ENCODE results near the gene PRICKLE2.

The PRICKLE2 gene

DNA sequence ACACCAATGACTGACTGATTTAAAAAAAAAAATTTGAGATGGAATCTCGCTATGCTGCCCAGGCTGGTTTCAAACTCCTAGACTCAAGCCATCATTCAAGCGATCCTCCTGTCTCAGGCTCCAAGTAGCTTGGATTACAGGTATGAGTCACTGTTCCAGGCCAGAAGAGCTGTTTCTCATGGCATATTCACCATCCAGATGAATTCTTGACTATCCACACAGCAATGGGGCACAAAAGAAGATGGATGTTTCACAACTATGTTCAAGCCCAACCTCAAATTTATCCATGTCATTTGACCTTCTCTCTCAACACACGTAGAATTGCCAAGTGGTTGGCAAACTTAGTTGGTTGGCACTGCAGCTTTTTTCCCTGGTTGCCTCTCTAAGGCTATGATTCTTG, 40.6 kb downstream of the PRICKLE2 start:
- CTCF ChIA-PET, result interaction anchor here (1.0 kb wide), 1 partner anchor 278 kb away, joined by 3 read pairs; no protein-coding TSS in a partner anchor
- Histone ChIP-seq H3K9me3 (ENCODE audit: control insufficient read depth, insufficient read depth, low read depth, low read length) (no peaks in the 10 kb centered on the region), H3K36me3 (ENCODE audit: control insufficient read depth in 2 of 2, insufficient read depth in 1 of 2, low read length in 2 of 2) (no peaks in the 10 kb centered on the region), H3K27ac (ENCODE audit: extremely low read depth, low read depth, low read length) (no peak overlapping the region), H3K4me3 (ENCODE audit: low read depth, low read length) (no peak overlapping the region), H3K4me1 (ENCODE audit: control insufficient read depth, insufficient read depth, low read length) (peaks cover 10% of the 10 kb centered on the region)
- TF ChIP-seq ZBTB20 (tag by site-specific recombination; IDR thresholded peaks at IDR 0.05) (0 out of 2 replicates have a peak, but pooled peaks have one; percentile 17), ZNF560 (tag by site-specific recombination; IDR thresholded peaks at IDR 0.05; ENCODE audit: borderline replicate concordance) (no peak)
- TF ChIP-seq, protein P1, sequence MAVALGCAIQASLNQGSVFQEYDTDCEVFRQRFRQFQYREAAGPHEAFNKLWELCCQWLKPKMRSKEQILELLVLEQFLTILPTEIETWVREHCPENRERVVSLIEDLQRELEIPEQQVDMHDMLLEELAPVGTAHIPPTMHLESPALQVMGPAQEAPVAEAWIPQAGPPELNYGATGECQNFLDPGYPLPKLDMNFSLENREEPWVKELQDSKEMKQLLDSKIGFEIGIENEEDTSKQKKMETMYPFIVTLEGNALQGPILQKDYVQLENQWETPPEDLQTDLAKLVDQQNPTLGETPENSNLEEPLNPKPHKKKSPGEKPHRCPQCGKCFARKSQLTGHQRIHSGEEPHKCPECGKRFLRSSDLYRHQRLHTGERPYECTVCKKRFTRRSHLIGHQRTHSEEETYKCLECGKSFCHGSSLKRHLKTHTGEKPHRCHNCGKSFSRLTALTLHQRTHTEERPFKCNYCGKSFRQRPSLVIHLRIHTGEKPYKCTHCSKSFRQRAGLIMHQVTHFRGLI (tag by site-specific recombination; IDR thresholded peaks at IDR 0.05), result peak; percentile 90
- TF ChIP-seq, protein P2, sequence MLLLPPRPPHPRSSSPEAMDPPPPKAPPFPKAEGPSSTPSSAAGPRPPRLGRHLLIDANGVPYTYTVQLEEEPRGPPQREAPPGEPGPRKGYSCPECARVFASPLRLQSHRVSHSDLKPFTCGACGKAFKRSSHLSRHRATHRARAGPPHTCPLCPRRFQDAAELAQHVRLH (tag by site-specific recombination; IDR thresholded peaks at IDR 0.05), result no peak
- POLR2A ChIA-PET, result no interaction called here

DNA sequence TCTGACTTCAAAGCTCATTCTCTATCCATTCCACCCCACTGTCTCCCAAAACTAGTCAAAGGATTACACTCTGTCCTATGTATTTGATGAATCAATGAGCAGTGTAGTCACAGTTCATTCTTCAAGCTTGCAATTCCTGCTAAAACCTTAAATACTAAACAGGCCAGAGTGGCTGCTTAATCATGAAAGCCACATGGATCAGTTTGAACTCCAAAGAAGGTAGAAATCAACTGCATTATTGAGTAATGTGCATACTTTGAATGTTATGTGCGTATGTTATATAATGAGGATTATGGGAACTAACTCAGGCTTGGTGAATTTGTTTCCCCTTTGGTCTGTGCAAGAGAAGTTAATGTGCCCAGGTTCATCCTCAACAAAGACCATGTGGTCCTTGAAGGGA, 45.4 kb downstream of the PRICKLE2 start:
- H3K36me3 ChIP-seq (ENCODE audit: control insufficient read depth in 2 of 2, insufficient read depth in 1 of 2, low read length in 2 of 2), result no peaks in the 10 kb centered on the region
- H3K27ac ChIP-seq (ENCODE audit: extremely low read depth, low read depth, low read length), result no peak overlapping the region
- ChIA-PET CTCF (interaction anchor here (1.0 kb wide), 1 partner anchor 219 kb away, joined by 4 read pairs; no protein-coding TSS in a partner anchor), POLR2A (no interaction called here)
- TF ChIP-seq, protein P3, sequence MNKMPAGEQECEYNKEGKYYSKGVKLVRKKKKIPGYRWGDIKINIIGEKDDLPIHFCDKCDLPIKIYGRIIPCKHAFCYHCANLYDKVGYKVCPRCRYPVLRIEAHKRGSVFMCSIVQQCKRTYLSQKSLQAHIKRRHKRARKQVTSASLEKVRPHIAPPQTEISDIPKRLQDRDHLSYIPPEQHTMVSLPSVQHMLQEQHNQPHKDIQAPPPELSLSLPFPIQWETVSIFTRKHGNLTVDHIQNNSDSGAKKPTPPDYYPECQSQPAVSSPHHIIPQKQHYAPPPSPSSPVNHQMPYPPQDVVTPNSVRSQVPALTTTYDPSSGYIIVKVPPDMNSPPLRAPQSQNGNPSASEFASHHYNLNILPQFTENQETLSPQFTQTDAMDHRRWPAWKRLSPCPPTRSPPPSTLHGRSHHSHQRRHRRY (tag by site-specific recombination; IDR thresholded peaks at IDR 0.05), result no peak
- TF ChIP-seq ZNF121 (tag by site-specific recombination; IDR thresholded peaks at IDR 0.05) (no peak), GLI4 (tag by site-specific recombination; IDR thresholded peaks at IDR 0.05) (no peak), ZNF2 (tag by site-specific recombination; IDR thresholded peaks at IDR 0.05) (no peak), ZNF354C (tag by site-specific recombination; IDR thresholded peaks at IDR 0.05; ENCODE audit: borderline replicate concordance, low read depth) (no peak), ZIC2 (tag by site-specific recombination; IDR thresholded peaks at IDR 0.05) (no peak), SETDB1 (IDR thresholded peaks at IDR 0.05; ENCODE audit: insufficient read length, low read length) (no peak)
- TF ChIP-seq, protein P4, sequence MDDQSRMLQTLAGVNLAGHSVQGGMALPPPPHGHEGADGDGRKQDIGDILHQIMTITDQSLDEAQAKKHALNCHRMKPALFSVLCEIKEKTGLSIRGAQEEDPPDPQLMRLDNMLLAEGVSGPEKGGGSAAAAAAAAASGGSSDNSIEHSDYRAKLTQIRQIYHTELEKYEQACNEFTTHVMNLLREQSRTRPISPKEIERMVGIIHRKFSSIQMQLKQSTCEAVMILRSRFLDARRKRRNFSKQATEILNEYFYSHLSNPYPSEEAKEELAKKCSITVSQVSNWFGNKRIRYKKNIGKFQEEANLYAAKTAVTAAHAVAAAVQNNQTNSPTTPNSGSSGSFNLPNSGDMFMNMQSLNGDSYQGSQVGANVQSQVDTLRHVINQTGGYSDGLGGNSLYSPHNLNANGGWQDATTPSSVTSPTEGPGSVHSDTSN (CRISPR knock-in tag; IDR thresholded peaks at IDR 0.05), result no peak
- no peak overlapping the region for H3K4me3 ChIP-seq (ENCODE audit: low read depth, low read length)
- H3K9me3 ChIP-seq (ENCODE audit: control insufficient read depth, insufficient read depth, low read depth, low read length), result no peaks in the 10 kb centered on the region
- no peaks in the 10 kb centered on the region for H3K4me1 ChIP-seq (ENCODE audit: control insufficient read depth, insufficient read depth, low read length)

DNA sequence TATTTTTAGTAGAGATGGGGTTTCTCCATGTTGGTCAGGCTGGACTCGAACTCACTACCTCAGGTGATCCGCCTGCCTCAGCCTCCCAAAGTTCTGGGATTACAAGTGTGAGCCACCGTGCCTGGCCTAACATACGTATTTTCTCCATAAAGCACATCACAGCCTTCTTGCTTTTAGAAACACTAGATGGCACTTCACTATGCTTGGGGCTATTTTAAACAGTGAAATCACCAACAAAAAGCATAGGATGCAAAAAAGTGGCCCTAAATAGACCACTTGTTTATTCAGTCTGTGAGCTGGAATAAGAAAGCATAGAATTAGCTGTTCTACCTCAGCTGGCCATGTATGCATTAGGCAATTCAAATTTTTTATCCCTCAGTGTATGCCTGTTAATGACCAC, 46.0 kb downstream of the PRICKLE2 start:
- TF ChIP-seq ZNF133 (tag by site-specific recombination; IDR thresholded peaks at IDR 0.05), result peak; percentile 53; the same call in 1 of the 2 replicates
- TF ChIP-seq, protein P5, sequence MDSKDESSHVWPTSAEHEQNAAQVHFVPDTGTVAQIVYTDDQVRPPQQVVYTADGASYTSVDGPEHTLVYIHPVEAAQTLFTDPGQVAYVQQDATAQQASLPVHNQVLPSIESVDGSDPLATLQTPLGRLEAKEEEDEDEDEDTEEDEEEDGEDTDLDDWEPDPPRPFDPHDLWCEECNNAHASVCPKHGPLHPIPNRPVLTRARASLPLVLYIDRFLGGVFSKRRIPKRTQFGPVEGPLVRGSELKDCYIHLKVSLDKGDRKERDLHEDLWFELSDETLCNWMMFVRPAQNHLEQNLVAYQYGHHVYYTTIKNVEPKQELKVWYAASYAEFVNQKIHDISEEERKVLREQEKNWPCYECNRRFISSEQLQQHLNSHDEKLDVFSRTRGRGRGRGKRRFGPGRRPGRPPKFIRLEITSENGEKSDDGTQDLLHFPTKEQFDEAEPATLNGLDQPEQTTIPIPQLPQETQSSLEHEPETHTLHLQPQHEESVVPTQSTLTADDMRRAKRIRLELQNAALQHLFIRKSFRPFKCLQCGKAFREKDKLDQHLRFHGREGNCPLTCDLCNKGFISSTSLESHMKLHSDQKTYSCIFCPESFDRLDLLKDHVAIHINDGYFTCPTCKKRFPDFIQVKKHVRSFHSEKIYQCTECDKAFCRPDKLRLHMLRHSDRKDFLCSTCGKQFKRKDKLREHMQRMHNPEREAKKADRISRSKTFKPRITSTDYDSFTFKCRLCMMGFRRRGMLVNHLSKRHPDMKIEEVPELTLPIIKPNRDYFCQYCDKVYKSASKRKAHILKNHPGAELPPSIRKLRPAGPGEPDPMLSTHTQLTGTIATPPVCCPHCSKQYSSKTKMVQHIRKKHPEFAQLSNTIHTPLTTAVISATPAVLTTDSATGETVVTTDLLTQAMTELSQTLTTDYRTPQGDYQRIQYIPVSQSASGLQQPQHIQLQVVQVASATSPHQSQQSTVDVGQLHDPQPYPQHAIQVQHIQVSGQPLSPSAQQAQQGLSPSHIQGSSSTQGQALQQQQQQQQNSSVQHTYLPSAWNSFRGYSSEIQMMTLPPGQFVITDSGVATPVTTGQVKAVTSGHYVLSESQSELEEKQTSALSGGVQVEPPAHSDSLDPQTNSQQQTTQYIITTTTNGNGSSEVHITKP (tag by site-specific recombination; IDR thresholded peaks at IDR 0.05), result no peak
- Histone ChIP-seq H3K4me1 (ENCODE audit: control insufficient read depth, insufficient read depth, low read length) (no peaks in the 10 kb centered on the region), H3K4me3 (ENCODE audit: low read depth, low read length) (no peak overlapping the region), H3K36me3 (ENCODE audit: control insufficient read depth in 2 of 2, insufficient read depth in 1 of 2, low read length in 2 of 2) (no peaks in the 10 kb centered on the region), H3K9me3 (ENCODE audit: control insufficient read depth, insufficient read depth, low read depth, low read length) (no peaks in the 10 kb centered on the region), H3K27ac (ENCODE audit: extremely low read depth, low read depth, low read length) (no peak overlapping the region)
- ChIA-PET POLR2A (no interaction called here), CTCF (interaction anchor here (0.7 to 1.0 kb wide), 2 partner anchors 47 to 220 kb away, joined by 3 to 4 read pairs; no protein-coding TSS in a partner anchor)

Measured in HEK293 (cell line).